GM21576 (cell line): ENCODE results near the gene TAF9.
"Not testable (repeated sequence)": the region's sequence is repeated elsewhere in the genome, so short reads cannot be mapped to it uniquely, and the experiment has no call there.

ENCODE experiments used
- ATAC-seq: cut with Tn5 transposase; IDR thresholded peaks from one replicate; pipeline ENCODE4 v1.9.1; 2021; ENCODE audit warnings: mild to moderate bottlenecking, moderate library complexity; ENCODE audit not compliant: unreplicated experiment

Gene TAF9

GRCh38 chr5:69341520-69342161, 27.7 kb downstream of the TAF9 start:
- no peak for ATAC-seq

DNA sequence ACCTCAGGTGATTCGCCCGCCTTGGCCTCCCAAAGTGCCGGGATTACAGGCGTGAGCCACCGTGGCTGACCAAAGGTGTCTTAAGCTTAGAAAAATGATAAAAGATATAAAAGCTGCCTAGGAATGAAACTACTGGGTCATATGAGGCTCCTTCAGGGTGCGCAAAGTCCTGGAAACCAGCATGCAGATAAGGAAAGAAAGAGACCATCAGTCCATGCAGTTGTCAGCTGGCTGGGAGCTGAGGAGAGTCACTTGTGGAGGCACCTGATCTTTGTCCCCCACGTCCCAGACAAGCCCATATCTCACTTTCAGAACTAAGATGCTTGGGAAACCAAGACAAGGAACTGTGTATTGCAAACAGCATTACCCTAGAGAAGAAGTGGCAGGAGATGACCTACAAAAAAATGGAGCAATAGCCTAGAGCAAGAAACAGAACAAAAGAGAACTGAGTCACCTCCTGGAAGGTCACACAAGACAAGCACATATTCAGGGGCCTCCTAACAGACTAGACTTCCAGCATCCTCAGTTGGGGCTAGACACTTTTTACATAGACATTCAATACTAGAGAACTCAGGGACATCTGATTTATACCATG, 33.9 kb downstream of the TAF9 start:
- ATAC-seq, result no peak

GRCh38 chr5:69334793-69335268, 34.5 kb downstream of the TAF9 start:
- peak; percentile 61 for ATAC-seq

DNA sequence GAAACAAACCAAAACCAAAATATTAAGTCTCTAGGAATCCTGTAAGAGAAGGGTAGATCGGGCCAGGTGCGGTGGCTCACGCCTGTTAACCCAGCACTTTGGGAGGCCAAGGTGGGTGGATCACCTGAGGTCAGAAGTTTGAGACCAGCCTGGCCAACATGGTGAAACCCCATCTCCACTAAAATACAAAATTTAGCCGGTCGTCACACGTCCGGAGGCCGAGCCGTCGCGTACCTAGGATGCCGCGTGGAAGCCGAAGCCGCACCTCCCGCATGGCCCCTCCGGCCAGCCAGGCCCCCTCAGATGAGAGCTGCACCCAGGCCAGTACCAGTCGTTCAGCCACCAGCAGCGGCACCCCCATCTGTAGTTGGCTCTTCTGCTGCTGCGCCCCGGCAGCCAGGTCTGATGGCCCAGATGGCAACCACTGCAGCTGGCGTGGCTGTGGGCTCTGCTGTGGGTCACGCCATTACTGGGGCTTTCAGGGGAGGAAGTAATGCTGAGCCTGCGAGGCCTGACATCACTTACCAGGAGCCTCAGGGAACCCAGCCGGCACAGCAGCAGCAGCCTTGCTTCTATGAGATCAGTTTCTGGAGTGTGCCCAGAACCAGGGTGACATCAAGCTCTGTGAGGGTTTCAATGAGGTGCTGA, 35.5 kb downstream of the TAF9 start:
- ATAC-seq, result not testable (repeated sequence)

- ATAC-seq, result no peak
Observed at GRCh38 chr5:69331528-69332445, 37.5 kb downstream of the TAF9 start.

- ATAC-seq, result no peak
Observed at GRCh38 chr5:69329905-69330489, 39.3 kb downstream of the TAF9 start.

- no peak for ATAC-seq
Observed at GRCh38 chr5:69326365-69326764, 43.0 kb downstream of the TAF9 start.

- no peak for ATAC-seq
Observed at GRCh38 chr5:69317391-69317790, 51.9 kb downstream of the TAF9 start.

- no peak for ATAC-seq
Observed at GRCh38 chr5:69315972-69316371, 53.3 kb downstream of the TAF9 start.
